CD4-positive, alpha-beta T cell (primary cell): ENCODE data around the gene MPRIP. TPM values are rescaled to one million over a fixed set of nuclear protein-coding genes. Genes with fewer than 3 reads are reported as not detected.

Experiments
- ATAC-seq: fragments of 200-7000 bp; cut with Tn5 transposase; one replicate; pipeline ENCODE4 v1.10.0; 2022; ENCODE audit warnings: mild to moderate bottlenecking; ENCODE audit not compliant: poor library complexity
- CTCF ChIA-PET: fragments of 350-600 bp; sonication (Branson Sonifier 250); formaldehyde crosslinking; loops from one replicate; lab custom pipeline; 2021; ENCODE audit warnings: antibody characterized with exemption, inconsistent platforms; lab: Charles Lee
- POLR2A ChIA-PET: fragments of 350-600 bp; sonication (Branson Sonifier 250); formaldehyde crosslinking; loops from one replicate; lab custom pipeline; 2021; ENCODE audit warnings: antibody characterized with exemption, inconsistent platforms; lab: Charles Lee
- DNase-seq, 14 experiments: peaks; one replicate each; pipeline ENCODE4 v3.0.0-alpha.2; 2013 to 2020; ENCODE audit warnings: mixed read lengths in 2 of 14
- H3K27ac ChIP-seq, 2 donors: one replicate each; pipeline versions ENCODE4 v1.5.1 to v1.7.0; 2013; ENCODE audit warnings: low read length in 2 of 2, low read depth in 1 of 2, mild to moderate bottlenecking in 1 of 2
- H3K27me3 ChIP-seq, 2 experiments: 1 replicate in 1 of 2; 2 replicates in 1 of 2; pipeline versions ENCODE4 v1.6.1 to v1.7.0; 2013; ENCODE audit warnings: low read length in 2 of 2, control low read depth in 1 of 2, mild to moderate bottlenecking in 1 of 2, moderate library complexity in 1 of 2; ENCODE audit not compliant: insufficient read depth in 2 of 2, control insufficient read depth in 1 of 2
- H3K36me3 ChIP-seq: one replicate; pipeline ENCODE4 v1.6.1; 2013; ENCODE audit warnings: low read length, control low read depth; ENCODE audit not compliant: insufficient read depth
- H3K4me1 ChIP-seq: one replicate; pipeline ENCODE4 v1.6.1; 2013; ENCODE audit warnings: low read length, control low read depth; ENCODE audit not compliant: insufficient read depth
- H3K4me3 ChIP-seq: one replicate; pipeline ENCODE4 v1.5.1; 2013; ENCODE audit warnings: mild to moderate bottlenecking, low read length, moderate library complexity
- H3K9me3 ChIP-seq, 2 experiments: 1 replicate in 1 of 2; 2 replicates in 1 of 2; pipeline versions ENCODE4 v1.6.1 to v1.7.0; 2013; ENCODE audit warnings: low read length in 2 of 2, mild to moderate bottlenecking in 2 of 2, control low read depth in 1 of 2, moderate library complexity in 1 of 2; ENCODE audit not compliant: control insufficient read depth in 1 of 2, insufficient read depth in 1 of 2
- H3K27ac Mint-ChIP-seq: one replicate; pipeline ENCODE4 v1.8.0; 2020; ENCODE audit warnings: mixed read lengths
- H3K27me3 Mint-ChIP-seq: one replicate; pipeline ENCODE4 v1.8.0; 2021; ENCODE audit warnings: mixed read lengths
- H3K36me3 Mint-ChIP-seq: one replicate; pipeline ENCODE4 v1.8.0; 2021; ENCODE audit warnings: low read depth, mixed read lengths
- H3K4me1 Mint-ChIP-seq: one replicate; pipeline ENCODE4 v1.8.0; 2021; ENCODE audit warnings: low read depth, mixed read lengths
- H3K4me3 Mint-ChIP-seq: one replicate; pipeline ENCODE4 v1.8.0; 2020; ENCODE audit warnings: mild to moderate bottlenecking, mixed read lengths
- H3K9me3 Mint-ChIP-seq: one replicate; pipeline ENCODE4 v1.8.0; 2020; ENCODE audit warnings: mixed read lengths
- CTCF ChIP-seq: fragments of 200-600 bp; IDR thresholded peaks from one replicate; pipeline ENCODE4 v1.8.0; 2022; ENCODE audit warnings: antibody characterized with exemption, mild to moderate bottlenecking
- intact Hi-C, 2 experiments: fragments of 100-400 bp; cut with DNase I in 1 of 2; cut with micrococcal nuclease in 1 of 2; formaldehyde crosslinking; loops; one replicate each; pipeline versions ENCODE4 v1.15.1 to v1.9.0; 2023 to 2025; cut with DNase I, micrococcal nuclease
- total RNA-seq, 174 experiments: library from RNA in 2 of 174; stranded (reverse) in 2 of 174; gene quantifications; one replicate each; pipeline ENCODE4 v1.2.3 and lab custom pipeline; 2021 to 2026

MPRIP gene
- total RNA-seq, 2 experiments from 2014 or later = 176 to 188 TPM

DNA sequence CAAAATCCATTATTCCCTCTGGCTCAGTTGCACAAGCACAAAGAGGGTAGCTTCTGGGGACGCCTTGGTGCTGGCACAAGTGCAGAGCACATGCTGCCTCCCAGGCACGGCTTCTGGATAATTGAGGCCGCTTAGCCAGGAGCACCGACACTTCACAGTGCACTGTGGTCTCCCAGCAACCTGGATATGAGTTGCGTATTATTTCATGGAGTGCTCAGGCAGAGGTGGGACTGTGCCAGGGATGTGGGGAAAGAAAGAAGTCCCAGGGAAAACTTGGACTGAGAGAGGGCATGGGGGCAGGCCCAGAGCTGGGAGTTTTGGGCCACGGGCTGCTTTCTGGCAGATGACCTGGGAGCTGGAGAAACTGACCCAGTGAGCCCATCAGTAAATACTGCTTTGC, 37.5 kb downstream of the MPRIP start:
- Mint-ChIP-seq H3K4me1 (peaks cover 22% of the 10 kb centered on the region), H3K27me3 (no peaks in the 10 kb centered on the region), H3K4me3 (no peak overlapping the region), H3K9me3 (no peaks in the 10 kb centered on the region), H3K36me3 (peaks cover 69% of the 10 kb centered on the region), H3K27ac (no peak overlapping the region)
- no peak for TF ChIP-seq CTCF
- DNase-seq (no peak), ATAC-seq (no peak)
- Histone ChIP-seq H3K9me3 (no peaks in the 10 kb centered on the region), H3K27me3 (no peaks in the 10 kb centered on the region), H3K4me1 (peaks cover 3% of the 10 kb centered on the region), H3K27ac (no peak overlapping the region), H3K4me3 (no peak overlapping the region), H3K36me3 (peaks cover 64% of the 10 kb centered on the region)
- intact Hi-C loops = loop anchor here in 1 of 2 experiments (5.0 kb wide), 1 partner anchor 38 kb away; no protein-coding TSS in a partner anchor
- ChIA-PET POLR2A (no interaction called here), CTCF (no interaction called here)

- no peak overlapping the region for H3K4me3 Mint-ChIP-seq
- H3K36me3 Mint-ChIP-seq = peaks cover 69% of the 10 kb centered on the region
- Histone ChIP-seq H3K36me3 (peaks cover 64% of the 10 kb centered on the region), H3K9me3 (no peaks in the 10 kb centered on the region), H3K4me3 (no peak overlapping the region), H3K27me3 (no peaks in the 10 kb centered on the region), H3K27ac (no peak overlapping the region), H3K4me1 (peaks cover 3% of the 10 kb centered on the region)
- ATAC-seq = no peak
- no peak for DNase-seq
- TF ChIP-seq CTCF = no peak
- POLR2A ChIA-PET = no interaction called here
- intact Hi-C loops = loop anchor here in 1 of 2 experiments (5.0 kb wide), 1 partner anchor 37 kb away; no protein-coding TSS in a partner anchor
- CTCF ChIA-PET = no interaction called here
- no peaks in the 10 kb centered on the region for H3K27me3 Mint-ChIP-seq
- no peaks in the 10 kb centered on the region for H3K9me3 Mint-ChIP-seq
- peaks cover 18% of the 10 kb centered on the region for H3K4me1 Mint-ChIP-seq
- no peak overlapping the region for H3K27ac Mint-ChIP-seq
These were observed 37.9 kb downstream of the MPRIP start for GRCh38 chr17:17080181-17080631.

DNA sequence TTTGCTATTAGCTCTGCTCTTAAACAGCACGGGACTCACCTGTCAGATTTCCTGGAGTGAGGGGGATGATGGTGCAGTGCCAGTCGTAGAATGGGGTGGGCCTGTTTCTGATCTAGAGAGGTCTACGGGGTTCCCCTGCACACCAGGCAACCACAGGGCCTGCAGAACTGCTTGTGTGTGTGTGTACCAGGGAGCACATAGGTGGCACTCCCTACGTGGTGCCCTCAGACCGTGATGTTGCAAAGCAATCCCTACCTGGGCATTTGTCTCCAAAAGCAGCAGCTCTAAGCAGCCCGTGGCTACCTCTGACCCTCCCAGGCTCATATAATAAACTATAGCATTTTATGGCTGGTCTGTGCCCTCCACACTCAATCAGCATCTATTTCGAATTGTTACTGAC, 38.5 kb downstream of the MPRIP start:
- ChIA-PET POLR2A (no interaction called here), CTCF (no interaction called here)
- H3K9me3 ChIP-seq = no peaks in the 10 kb centered on the region
- no peak for TF ChIP-seq CTCF
- H3K36me3 Mint-ChIP-seq = peaks cover 67% of the 10 kb centered on the region
- no peaks in the 10 kb centered on the region for H3K4me1 ChIP-seq
- peaks cover 12% of the 10 kb centered on the region for H3K4me1 Mint-ChIP-seq
- intact Hi-C loops = loop anchor here in 1 of 2 experiments (5.0 kb wide), 1 partner anchor 37 kb away; no protein-coding TSS in a partner anchor
- no peaks in the 10 kb centered on the region for H3K27me3 Mint-ChIP-seq
- H3K4me3 Mint-ChIP-seq = no peak overlapping the region
- H3K36me3 ChIP-seq = peaks cover 60% of the 10 kb centered on the region
- H3K9me3 Mint-ChIP-seq = no peaks in the 10 kb centered on the region
- DNase-seq (no peak), ATAC-seq (no peak)
- H3K27ac ChIP-seq = no peak overlapping the region
- no peak overlapping the region for H3K4me3 ChIP-seq
- no peak overlapping the region for H3K27ac Mint-ChIP-seq
- no peaks in the 10 kb centered on the region for H3K27me3 ChIP-seq
